ENCODE results near the gene WRAP53. TPM values are rescaled to one million over a fixed set of nuclear protein-coding genes. Genes with fewer than 3 reads are reported as not detected.

The WRAP53 gene
- total and polyA plus RNA-seq, 2 of the 13 experiments (the other 11 are each of a cell fraction or from before 2014, with no cell fraction given), result 7.0 to 19.5 TPM

DNA sequence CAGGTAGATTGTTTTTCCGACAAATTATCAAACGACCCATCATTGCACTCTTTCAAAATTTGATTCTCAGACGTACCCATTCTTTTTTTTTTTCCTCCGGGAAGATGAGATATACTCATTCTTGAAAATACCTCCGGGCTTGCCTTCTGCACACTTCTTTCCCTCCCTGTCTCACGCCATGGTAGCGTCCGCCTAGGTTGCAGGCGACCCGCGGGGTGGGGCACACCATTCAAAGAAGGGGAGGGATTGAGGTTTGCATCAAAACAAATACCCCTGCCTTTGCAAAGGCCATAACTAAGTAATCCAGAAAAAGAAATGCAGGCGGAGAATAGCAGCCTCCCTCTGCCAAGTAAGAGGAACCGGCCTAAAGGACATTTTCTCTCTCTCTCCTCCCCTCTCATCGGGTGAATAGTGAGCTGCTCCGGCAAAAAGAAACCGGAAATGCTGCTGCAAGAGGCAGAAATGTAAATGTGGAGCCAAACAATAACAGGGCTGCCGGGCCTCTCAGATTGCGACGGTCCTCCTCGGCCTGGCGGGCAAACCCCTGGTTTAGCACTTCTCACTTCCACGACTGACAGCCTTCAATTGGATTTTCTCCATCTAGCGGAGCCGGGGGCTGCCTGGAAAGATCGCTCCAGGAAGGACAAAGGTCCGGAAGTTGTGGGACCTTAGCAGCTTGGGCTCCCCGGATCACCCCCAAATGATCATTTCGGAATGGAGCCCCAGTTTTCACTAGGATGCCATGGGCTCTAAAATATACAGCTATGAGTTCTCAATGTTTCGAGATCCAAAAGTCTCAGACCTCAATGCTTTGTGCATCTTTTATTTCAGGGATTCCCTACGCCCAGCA lies 1.8 kb upstream of the WRAP53 start (continued):
- TF ChIP-seq ZNF180 (CRISPR knock-in tag; IDR thresholded peaks at IDR 0.05; ENCODE audit: borderline replicate concordance, low read depth) (no peak), ZNF816 (CRISPR knock-in tag; IDR thresholded peaks at IDR 0.05; ENCODE audit: borderline replicate concordance) (no peak), SOX13 (IDR thresholded peaks at IDR 0.05) (no peak), SOX13 (CRISPR knock-in tag; conservative IDR thresholded peaks at IDR 0.05 in 1 of 2, IDR thresholded peaks at IDR 0.05 in 1 of 2) (no peak), YY1 (IDR thresholded peaks at IDR 0.05; ENCODE audit: insufficient read depth, insufficient replicate concordance, low read depth, low read length) (peak; percentile 44), PAWR (CRISPR knock-in tag; IDR thresholded peaks at IDR 0.05; ENCODE audit: borderline replicate concordance) (no peak), ZNF337 (CRISPR knock-in tag; IDR thresholded peaks at IDR 0.05; ENCODE audit: borderline replicate concordance, low read depth) (no peak), KLF12 (CRISPR knock-in tag; IDR thresholded peaks at IDR 0.05; ENCODE audit: borderline replicate concordance) (no peak), HNRNPK (IDR thresholded peaks at IDR 0.05; ENCODE audit: low read depth, low read length, poor library complexity, severe bottlenecking) (no peak), MAF1 (CRISPR knock-in tag; IDR thresholded peaks at IDR 0.05; ENCODE audit: borderline replicate concordance) (no peak), GLI4 (CRISPR knock-in tag; IDR thresholded peaks at IDR 0.05; ENCODE audit: borderline replicate concordance) (no peak), EP300 (IDR thresholded peaks at IDR 0.05; ENCODE audit: low read depth in 2 of 2, low read length in 2 of 2) (no peak), EP300 (CRISPR knock-in tag; IDR thresholded peaks at IDR 0.05; ENCODE audit: borderline replicate concordance) (no peak), MBD4 (IDR thresholded peaks at IDR 0.05; ENCODE audit: borderline replicate concordance, low read length) (no peak), ZNF782 (CRISPR knock-in tag; IDR thresholded peaks at IDR 0.05; ENCODE audit: borderline replicate concordance) (no peak)
- TF ChIP-seq, protein P1, sequence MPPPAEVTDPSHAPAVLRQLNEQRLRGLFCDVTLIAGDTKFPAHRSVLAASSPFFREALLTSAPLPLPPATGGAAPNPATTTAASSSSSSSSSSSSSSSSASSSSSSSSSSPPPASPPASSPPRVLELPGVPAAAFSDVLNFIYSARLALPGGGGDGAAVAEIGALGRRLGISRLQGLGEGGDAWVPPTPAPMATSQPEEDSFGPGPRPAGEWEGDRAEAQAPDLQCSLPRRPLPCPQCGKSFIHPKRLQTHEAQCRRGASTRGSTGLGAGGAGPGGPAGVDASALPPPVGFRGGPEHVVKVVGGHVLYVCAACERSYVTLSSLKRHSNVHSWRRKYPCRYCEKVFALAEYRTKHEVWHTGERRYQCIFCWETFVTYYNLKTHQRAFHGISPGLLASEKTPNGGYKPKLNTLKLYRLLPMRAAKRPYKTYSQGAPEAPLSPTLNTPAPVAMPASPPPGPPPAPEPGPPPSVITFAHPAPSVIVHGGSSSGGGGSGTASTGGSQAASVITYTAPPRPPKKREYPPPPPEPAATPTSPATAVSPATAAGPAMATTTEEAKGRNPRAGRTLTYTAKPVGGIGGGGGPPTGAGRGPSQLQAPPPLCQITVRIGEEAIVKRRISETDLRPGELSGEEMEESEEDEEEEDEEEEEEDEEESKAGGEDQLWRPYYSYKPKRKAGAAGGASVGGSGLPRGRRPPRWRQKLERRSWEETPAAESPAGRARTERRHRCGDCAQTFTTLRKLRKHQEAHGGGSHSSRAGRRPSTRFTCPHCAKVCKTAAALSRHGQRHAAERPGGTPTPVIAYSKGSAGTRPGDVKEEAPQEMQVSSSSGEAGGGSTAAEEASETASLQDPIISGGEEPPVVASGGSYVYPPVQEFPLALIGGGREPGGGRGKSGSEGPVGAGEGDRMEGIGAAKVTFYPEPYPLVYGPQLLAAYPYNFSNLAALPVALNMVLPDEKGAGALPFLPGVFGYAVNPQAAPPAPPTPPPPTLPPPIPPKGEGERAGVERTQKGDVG (CRISPR knock-in tag; IDR thresholded peaks at IDR 0.05; ENCODE audit: borderline replicate concordance), result no peak
- TF ChIP-seq, protein P2, sequence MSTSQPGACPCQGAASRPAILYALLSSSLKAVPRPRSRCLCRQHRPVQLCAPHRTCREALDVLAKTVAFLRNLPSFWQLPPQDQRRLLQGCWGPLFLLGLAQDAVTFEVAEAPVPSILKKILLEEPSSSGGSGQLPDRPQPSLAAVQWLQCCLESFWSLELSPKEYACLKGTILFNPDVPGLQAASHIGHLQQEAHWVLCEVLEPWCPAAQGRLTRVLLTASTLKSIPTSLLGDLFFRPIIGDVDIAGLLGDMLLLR (CRISPR knock-in tag; IDR thresholded peaks at IDR 0.05), result 0 out of 2 replicates have a peak, but pooled peaks have one; percentile 30
- TF ChIP-seq, protein P3, sequence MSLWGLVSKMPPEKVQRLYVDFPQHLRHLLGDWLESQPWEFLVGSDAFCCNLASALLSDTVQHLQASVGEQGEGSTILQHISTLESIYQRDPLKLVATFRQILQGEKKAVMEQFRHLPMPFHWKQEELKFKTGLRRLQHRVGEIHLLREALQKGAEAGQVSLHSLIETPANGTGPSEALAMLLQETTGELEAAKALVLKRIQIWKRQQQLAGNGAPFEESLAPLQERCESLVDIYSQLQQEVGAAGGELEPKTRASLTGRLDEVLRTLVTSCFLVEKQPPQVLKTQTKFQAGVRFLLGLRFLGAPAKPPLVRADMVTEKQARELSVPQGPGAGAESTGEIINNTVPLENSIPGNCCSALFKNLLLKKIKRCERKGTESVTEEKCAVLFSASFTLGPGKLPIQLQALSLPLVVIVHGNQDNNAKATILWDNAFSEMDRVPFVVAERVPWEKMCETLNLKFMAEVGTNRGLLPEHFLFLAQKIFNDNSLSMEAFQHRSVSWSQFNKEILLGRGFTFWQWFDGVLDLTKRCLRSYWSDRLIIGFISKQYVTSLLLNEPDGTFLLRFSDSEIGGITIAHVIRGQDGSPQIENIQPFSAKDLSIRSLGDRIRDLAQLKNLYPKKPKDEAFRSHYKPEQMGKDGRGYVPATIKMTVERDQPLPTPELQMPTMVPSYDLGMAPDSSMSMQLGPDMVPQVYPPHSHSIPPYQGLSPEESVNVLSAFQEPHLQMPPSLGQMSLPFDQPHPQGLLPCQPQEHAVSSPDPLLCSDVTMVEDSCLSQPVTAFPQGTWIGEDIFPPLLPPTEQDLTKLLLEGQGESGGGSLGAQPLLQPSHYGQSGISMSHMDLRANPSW (CRISPR knock-in tag; IDR thresholded peaks at IDR 0.05; ENCODE audit: borderline replicate concordance), result 0 out of 2 replicates have a peak, but pooled peaks have one; percentile 18
- TF ChIP-seq, protein P4, sequence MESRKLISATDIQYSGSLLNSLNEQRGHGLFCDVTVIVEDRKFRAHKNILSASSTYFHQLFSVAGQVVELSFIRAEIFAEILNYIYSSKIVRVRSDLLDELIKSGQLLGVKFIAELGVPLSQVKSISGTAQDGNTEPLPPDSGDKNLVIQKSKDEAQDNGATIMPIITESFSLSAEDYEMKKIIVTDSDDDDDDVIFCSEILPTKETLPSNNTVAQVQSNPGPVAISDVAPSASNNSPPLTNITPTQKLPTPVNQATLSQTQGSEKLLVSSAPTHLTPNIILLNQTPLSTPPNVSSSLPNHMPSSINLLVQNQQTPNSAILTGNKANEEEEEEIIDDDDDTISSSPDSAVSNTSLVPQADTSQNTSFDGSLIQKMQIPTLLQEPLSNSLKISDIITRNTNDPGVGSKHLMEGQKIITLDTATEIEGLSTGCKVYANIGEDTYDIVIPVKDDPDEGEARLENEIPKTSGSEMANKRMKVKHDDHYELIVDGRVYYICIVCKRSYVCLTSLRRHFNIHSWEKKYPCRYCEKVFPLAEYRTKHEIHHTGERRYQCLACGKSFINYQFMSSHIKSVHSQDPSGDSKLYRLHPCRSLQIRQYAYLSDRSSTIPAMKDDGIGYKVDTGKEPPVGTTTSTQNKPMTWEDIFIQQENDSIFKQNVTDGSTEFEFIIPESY (CRISPR knock-in tag; IDR thresholded peaks at IDR 0.05), result no peak
